AG10803 (cell line): ENCODE results near the gene BMF.

Experiments
- DNase-seq: peaks from one replicate; pipeline ENCODE4 v3.0.0; 2010; ENCODE audit warnings: low read depth
- H3K4me3 ChIP-seq: 2 replicates; pipeline ENCODE4 v1.5.1; 2011; ENCODE audit warnings: mild to moderate bottlenecking, low read length, control low read depth
- CTCF ChIP-seq: conservative IDR thresholded peaks from 2 replicates; pipeline ENCODE4 v1.5.1; 2011; ENCODE audit warnings: mild to moderate bottlenecking, low read length, control low read depth, inconsistent platforms

The BMF gene

GRCh38 chr15:40092256-40092978, 16.3 kb downstream of the BMF start:
- DNase-seq = peak; percentile 98
- TF ChIP-seq CTCF = no peak
- no peak overlapping the region for H3K4me3 ChIP-seq

GRCh38 chr15:40091861-40092255, 16.8 kb downstream of the BMF start:
- no peak for TF ChIP-seq CTCF
- peak; percentile 54 for DNase-seq
- H3K4me3 ChIP-seq = no peak overlapping the region

GRCh38 chr15:40090774-40091455, 17.8 kb downstream of the BMF start:
- no peak overlapping the region for H3K4me3 ChIP-seq

DNA sequence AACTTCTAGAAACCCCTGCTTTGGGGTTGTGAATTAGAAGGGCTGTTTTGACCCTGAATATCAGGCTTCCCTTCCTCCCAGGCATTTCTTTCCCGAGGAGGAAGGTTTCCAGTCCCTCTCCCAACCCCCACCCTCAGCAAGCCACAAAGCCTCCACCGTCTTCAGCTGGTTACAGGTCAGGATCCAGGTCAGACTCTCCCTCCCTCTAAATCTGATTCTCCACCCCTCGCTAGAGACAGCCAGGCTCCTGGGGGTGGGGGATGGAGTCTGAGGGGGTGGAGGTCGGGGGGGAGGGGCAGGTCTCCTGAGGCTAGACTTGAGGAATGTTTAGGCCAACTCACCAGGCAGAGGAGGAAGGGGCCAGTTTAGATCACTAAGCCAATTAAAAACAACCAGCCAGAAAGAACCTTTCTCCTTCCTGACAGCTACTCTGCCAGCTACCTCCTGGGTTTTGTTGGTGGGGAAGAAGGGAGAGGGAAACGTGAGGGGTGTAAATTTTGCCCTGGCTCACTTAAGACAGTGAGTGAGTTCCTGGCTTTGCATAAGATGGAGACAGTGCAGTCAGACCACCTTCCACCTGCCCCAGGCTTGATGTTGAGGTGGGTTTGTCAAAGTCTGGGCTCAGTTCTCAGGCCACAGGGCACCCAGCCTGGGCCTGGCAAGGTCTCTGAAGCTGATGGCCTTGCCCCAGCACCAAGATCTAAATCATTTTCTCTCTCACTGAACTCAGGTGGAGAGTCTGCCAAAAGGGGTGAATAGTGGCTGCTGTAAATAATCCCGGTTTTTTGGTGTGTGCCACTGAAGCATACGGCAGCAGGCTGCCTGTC, 19.5 kb downstream of the BMF start:
- H3K4me3 ChIP-seq = no peak overlapping the region
- DNase-seq = no peak
- no peak for TF ChIP-seq CTCF

More at GRCh38 chr15:40090774-40091455, 17.8 kb downstream of the BMF start:
- TF ChIP-seq CTCF = no peak
- DNase-seq = no peak

DNA sequence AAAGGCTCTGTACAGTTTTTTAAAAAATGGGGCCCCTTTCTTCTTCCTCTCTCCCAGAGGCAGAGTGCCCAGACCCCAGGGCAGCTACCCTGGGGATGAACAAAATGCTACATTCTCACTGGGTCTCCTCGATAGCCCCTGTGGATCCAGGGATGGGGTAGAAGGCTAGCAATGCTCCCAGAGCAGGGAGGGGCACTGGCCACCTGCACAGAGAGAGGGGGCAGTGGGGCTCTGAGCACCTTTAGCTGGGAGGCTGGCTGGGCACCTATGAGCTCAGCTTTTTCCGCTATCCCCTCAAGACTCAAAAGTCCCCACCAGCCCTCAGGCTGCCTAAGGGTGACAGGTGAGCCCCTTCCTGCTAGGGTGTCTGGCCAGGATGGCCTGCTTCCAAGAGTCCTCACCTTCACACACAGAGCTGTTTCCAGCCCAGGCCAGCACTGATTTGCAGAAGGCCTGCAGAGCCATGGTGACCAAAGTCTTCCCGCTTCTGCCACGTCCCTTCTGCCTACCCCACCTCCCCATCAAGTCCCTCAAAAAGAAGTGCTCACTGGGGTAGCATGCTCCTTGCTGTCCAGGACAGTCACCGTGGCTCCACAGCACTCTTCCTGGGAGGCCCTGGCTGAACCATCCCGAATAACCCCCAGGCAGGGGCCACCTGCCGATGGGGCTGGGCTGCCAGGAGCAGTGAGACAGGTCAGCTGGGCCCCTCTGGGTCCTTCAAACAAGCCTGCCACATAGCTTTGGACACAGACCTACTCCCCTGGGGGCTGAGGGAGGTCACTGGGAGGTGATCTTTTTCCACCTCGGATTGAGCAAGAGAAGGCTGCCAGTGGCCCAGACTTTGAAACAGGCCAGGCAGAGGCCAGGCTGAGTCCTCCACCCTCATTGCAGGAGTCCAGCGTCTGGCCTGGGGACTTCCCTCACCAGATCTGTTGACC, 20.4 kb downstream of the BMF start:
- no peak for TF ChIP-seq CTCF
- H3K4me3 ChIP-seq = no peak overlapping the region
- no peak for DNase-seq

GRCh38 chr15:40087068-40087810, 21.4 kb downstream of the BMF start:
- no peak overlapping the region for H3K4me3 ChIP-seq
- no peak for TF ChIP-seq CTCF
- no peak for DNase-seq
